ENCODE measurements around the gene SARNP.

SARNP gene

GRCh38 chr12:55742719-55743405, 74.7 kb downstream of the SARNP start, which contains the start of gene GDF11:
TSS of gene GDF11 (plus strand) at chr12:55743122. CDS start at chr12:55743317, 195 bp downstream.
- DNase-seq (ENCODE audit: low spot score): peak; percentile 93

GRCh38 chr12:55741931-55742680, 75.4 kb downstream of the SARNP start:
- DNase-seq (ENCODE audit: low spot score): no peak

- no peak for DNase-seq (ENCODE audit: low spot score)
Measured at GRCh38 chr12:55739025-55739378, 78.5 kb downstream of the SARNP start.

GRCh38 chr12:55738123-55739024, 79.2 kb downstream of the SARNP start:
- peak; percentile 59 for DNase-seq (ENCODE audit: low spot score)

GRCh38 chr12:55737581-55738122, 79.9 kb downstream of the SARNP start:
- no peak for DNase-seq (ENCODE audit: low spot score)

- peak; percentile 80 for DNase-seq (ENCODE audit: low spot score)
Measured at GRCh38 chr12:55736780-55737580, 80.5 kb downstream of the SARNP start.

GRCh38 chr12:55736076-55736475, 81.4 kb downstream of the SARNP start:
- no peak for DNase-seq (ENCODE audit: low spot score)

- no peak for DNase-seq (ENCODE audit: low spot score)
Measured at GRCh38 chr12:55734595-55734994, 82.9 kb downstream of the SARNP start.

- no peak for DNase-seq (ENCODE audit: low spot score)
Measured at GRCh38 chr12:55733858-55734257, 83.7 kb downstream of the SARNP start.

GRCh38 chr12:55733021-55733555, 84.4 kb downstream of the SARNP start:
- no peak for DNase-seq (ENCODE audit: low spot score)

GRCh38 chr12:55732288-55732687, 85.2 kb downstream of the SARNP start:
- DNase-seq (ENCODE audit: low spot score): no peak

GRCh38 chr12:55729819-55730818, 87.4 kb downstream of the SARNP start:
- DNase-seq (ENCODE audit: low spot score): no peak

GRCh38 chr12:55728939-55729818, 88.3 kb downstream of the SARNP start, which contains the start of gene CD63:
TSS of gene CD63 (minus strand) at chr12:55729009. CDS start at chr12:55728341, 668 bp downstream.
- peak; percentile 96 for DNase-seq (ENCODE audit: low spot score)

GRCh38 chr12:55728186-55728938, 89.2 kb downstream of the SARNP start:
- no peak for DNase-seq (ENCODE audit: low spot score)

- DNase-seq (ENCODE audit: low spot score): no peak
Measured at GRCh38 chr12:55727643-55728185, 89.8 kb downstream of the SARNP start.

- DNase-seq (ENCODE audit: low spot score): no peak
Measured at GRCh38 chr12:55726971-55727370, 90.6 kb downstream of the SARNP start.

- DNase-seq (ENCODE audit: low spot score): no peak
Measured at GRCh38 chr12:55725556-55725955, 92.0 kb downstream of the SARNP start.

- DNase-seq (ENCODE audit: low spot score): no peak
Measured at GRCh38 chr12:55724940-55725309, 92.6 kb downstream of the SARNP start.
